Activated naive CD8-positive, alpha-beta T cell (primary cell): ENCODE measurements around the gene MRGPRE.

Experiments
- H3K27ac Mint-ChIP-seq: one replicate; pipeline ENCODE4 v1.8.0; 2021; ENCODE audit warnings: mixed read lengths
- H3K27me3 Mint-ChIP-seq: one replicate; pipeline ENCODE4 v1.8.0; 2021; ENCODE audit warnings: mixed read lengths
- H3K36me3 Mint-ChIP-seq: one replicate; pipeline ENCODE4 v1.8.0; 2021; ENCODE audit warnings: mixed read lengths
- H3K4me1 Mint-ChIP-seq: one replicate; pipeline ENCODE4 v1.8.0; 2021; ENCODE audit warnings: low read depth, mixed read lengths
- H3K4me3 Mint-ChIP-seq: one replicate; pipeline ENCODE4 v1.8.0; 2021; ENCODE audit warnings: mild to moderate bottlenecking, mixed read lengths
- H3K9me3 Mint-ChIP-seq: one replicate; pipeline ENCODE4 v1.8.0; 2021; ENCODE audit warnings: low read depth, mixed read lengths

MRGPRE gene

DNA sequence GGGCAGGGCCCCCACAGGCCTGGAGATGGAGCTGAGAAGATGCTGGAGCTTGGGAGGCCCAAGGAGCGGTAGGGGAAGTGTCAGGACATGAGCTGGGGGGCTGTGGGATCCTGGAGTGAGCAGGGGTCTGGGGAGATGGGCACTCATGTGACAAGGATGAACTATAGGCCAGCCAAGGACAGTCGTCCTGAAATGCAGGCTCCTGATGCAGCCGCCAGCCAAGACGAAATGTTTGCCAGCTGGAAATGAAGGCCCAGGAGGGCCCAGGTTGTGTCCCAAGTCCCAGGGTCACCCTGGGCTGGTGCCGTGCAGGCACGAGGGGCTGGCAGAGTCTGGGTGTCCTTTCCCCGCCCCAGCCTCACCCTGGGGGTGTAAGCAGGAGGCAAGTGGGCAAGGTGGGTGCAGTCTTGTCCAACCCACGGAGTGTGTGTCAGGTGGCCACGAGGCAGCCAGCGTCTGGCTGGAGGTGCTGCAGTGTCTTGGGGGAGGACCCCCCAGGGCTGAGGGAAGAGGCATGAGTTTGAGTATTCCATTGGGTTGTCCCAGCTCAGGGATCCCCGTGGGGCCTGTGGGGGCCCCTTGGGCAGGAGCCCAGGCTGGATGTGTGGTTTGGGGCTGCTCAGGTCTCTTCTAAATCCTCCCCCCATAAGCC is 35.0 kb downstream of the MRGPRE start:
- Mint-ChIP-seq H3K36me3 (no peaks in the 10 kb centered on the region), H3K27ac (no peak overlapping the region), H3K4me3 (no peak overlapping the region), H3K9me3 (no peaks in the 10 kb centered on the region), H3K4me1 (peaks cover 6% of the 10 kb centered on the region), H3K27me3 (no peaks in the 10 kb centered on the region)

DNA sequence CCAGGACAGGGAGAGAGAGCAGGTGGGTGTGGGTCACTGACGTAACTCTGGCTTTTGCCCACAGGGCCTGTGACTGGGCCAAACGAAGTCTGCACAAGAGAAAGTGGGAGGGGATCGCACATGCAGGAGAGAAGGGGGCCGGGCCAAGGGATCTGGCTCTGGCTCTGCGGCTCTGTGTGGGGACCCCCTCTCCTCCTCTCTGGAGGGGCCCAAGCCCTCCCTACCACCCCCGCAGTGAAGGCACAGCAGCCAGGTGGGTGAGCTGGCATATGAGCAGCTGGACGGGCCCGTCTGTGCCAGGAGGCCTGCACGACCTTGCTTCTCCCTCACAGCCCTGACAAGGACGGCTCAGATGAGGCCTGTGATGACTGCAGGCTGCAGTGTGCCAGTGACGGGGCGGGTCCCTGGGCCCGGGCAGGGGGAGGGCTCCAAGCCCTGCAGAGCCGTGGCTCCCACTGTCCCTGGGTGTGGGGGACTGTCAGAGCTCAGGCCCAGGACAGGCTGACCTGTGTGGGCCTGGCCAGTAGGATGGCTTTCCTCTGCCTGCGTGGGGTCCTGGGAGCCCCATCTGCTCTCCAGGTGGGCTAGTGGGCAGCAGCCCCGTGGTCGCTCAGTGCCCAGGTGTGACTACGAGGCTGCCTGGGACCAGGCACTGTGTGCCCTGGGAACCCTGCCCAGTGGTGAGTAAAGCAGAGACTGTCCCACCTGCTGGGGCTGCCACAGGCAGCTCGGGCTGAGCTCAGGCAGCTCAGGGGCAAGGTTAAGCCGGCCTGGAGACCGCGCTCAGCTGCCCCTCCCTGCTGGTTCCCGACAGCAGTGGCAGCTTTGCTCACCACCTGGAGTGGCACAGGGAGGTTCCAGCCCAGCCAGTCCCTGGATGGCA is 35.8 kb downstream of the MRGPRE start:
- no peak overlapping the region for H3K27ac Mint-ChIP-seq
- peaks cover under 1% of the 10 kb centered on the region for H3K4me1 Mint-ChIP-seq
- H3K27me3 Mint-ChIP-seq: no peaks in the 10 kb centered on the region
- H3K4me3 Mint-ChIP-seq: no peak overlapping the region
- no peaks in the 10 kb centered on the region for H3K36me3 Mint-ChIP-seq
- H3K9me3 Mint-ChIP-seq: no peaks in the 10 kb centered on the region

DNA sequence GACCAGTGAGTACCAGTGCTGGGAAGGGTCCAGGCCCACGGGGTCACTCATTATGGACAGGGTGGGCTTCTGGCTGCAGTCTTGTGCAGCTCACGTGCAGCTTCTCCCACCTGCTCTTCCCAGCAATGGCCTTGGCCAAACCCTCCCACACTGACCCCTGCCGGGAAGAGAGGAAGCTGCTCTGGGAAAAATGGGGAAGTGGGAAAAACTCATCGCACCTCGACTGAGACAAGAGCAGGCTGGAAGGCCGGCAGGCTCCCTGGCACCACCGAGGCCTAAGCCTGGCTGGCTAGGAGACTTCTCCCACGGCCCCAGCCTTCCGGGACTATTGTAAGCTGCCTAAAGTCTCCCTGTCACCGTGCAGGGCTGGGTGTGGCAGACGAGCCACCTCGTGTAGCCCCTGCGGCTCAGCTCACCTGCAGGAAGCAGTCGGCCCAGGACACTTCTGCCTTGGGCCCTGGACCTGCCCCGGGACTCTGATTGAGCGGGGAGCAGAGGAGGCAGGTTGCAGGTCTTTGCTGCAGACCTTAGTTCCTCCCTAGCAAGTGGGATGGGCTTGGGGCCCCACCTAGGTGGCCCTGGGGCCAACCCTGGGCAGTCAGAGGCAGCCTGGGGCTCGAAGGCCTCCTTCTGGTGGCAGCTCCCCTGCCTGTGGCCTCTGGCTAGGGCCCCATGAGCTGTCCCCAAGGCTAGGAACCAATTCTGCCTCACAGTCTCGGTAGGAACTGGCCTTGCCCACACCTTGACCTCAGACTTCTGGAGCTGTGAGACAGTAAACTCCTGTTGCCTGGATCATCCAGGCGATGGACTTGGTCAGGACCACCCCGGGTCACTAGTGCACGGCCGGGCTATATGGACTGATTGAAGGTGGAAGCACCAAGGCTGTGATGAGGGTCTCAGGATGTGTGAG is 36.7 kb downstream of the MRGPRE start:
- H3K4me3 Mint-ChIP-seq: no peak overlapping the region
- no peaks in the 10 kb centered on the region for H3K4me1 Mint-ChIP-seq
- H3K27me3 Mint-ChIP-seq: no peaks in the 10 kb centered on the region
- H3K36me3 Mint-ChIP-seq: no peaks in the 10 kb centered on the region
- no peaks in the 10 kb centered on the region for H3K9me3 Mint-ChIP-seq
- H3K27ac Mint-ChIP-seq: no peak overlapping the region

DNA sequence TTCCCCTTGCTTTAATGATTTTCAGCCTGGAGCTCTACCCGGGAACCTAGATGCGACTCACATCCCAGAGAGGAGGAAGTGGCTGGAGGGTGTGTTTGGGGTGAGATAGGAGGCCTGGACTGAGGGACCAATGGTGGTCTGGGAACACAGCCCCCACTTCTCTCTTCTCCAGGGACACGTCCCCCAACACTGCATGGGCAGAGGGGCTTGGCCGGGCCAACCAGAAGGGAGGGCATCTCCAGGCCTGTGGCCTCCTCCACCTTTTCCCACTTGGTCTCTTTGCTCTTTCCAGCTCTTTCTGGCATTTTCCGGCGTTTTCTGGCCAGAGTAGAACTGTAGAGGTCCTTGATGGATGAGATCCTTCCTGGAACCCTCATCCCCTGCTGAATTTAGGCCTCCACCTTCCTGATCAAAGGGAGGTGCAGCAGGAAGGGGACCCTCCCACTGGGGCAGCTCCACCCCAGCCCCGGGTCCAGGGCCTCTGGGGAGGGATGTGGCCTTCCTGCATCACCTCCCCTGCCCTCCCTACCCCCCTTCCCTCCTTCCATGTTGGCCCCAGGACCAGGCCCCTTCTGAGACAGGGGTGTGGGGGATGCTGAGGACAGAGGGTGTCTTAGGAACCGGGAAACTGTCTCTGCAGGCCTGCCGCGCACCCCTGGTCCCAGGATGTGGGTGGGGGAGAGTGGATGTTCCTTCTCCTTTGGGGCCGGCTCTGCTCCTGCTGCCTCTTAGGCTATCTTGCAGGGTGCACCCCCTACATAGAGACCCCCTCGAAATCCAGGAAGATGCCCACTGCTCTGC is 38.0 kb downstream of the MRGPRE start:
- Mint-ChIP-seq H3K9me3 (no peaks in the 10 kb centered on the region), H3K27ac (no peak overlapping the region), H3K4me1 (no peaks in the 10 kb centered on the region)

DNA sequence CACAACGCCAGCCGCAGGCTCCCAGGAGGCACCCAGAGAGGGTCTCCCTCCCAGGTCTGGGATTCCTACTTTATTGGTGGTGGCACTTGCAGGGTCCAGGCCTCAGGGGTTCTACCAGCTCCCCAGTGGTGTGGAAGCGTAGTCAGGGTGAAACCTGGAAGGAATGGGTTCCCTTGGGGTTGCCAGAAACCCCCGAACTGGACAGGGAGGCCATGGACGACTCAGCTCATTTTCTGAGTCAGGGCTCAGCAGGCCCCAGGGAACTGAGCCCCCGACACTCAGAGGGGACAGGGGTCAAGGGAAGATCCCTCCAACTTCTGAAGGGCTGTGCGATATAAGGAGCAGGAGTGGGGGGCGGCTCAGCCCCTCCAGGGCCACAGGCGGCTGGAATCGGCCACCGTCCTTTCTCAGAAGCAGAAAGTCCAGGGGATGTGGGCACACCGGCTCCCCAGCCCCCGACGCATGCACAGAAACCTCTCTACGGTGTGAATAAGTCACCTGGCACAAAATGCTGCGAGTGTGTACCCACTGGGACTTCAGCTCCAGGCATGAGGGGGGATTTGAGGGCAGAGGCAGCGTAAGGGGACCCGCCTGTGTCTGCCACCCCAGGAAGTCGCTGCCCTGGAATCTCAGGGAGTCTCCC is 38.7 kb downstream of the MRGPRE start:
- H3K27me3 Mint-ChIP-seq: no peaks in the 10 kb centered on the region
- H3K4me3 Mint-ChIP-seq: no peak overlapping the region

More for the DNA sequence above, 38.0 kb downstream of the MRGPRE start:
- no peaks in the 10 kb centered on the region for H3K27me3 Mint-ChIP-seq
- no peak overlapping the region for H3K4me3 Mint-ChIP-seq
- no peaks in the 10 kb centered on the region for H3K36me3 Mint-ChIP-seq

DNA sequence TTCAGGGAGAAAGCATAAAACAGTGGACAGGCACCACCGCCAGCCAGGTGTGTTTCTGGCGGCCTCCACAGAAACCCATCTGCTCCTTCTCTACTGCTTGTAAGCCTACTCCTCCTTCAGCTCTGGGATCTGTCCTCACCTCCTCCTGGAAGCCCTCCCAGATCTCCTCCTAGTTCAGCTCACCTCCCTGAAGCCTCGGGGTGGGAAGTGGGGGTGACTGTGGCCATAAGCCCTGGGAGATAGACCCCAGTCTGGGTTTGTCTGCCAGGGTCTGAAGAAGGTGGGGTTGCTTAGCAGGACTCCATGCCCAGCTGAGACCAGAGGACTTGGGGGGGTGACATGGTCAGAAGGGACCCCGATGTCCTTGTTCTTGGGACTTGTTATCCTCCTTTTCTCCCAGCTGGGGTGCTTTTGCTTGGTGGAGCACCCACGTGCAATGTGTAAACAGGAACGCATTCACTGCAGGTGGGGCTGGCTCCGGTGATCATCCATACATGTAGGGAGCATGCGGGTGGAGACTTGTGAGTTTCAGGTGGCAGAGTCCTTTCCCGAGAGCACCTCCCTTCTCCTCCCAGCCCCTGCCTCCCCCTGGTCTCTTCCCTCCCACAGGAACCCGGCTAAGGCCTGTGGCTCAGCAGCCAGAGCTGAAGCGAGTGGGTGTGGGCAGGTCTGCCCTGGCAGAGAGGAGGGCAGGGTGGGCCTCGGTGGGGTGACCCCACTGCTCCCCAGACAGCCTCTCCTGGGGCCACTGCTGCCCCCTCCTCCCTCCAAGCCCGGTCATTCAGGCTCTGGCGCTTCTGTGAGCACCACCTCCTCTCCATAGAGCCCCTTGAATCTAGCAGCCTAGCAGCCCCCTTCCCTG is 39.5 kb downstream of the MRGPRE start:
- Mint-ChIP-seq H3K27me3 (no peaks in the 10 kb centered on the region), H3K4me1 (no peaks in the 10 kb centered on the region), H3K36me3 (no peaks in the 10 kb centered on the region)

More for the DNA sequence above, 38.7 kb downstream of the MRGPRE start:
- Mint-ChIP-seq H3K4me1 (no peaks in the 10 kb centered on the region), H3K27ac (no peak overlapping the region), H3K36me3 (no peaks in the 10 kb centered on the region), H3K9me3 (no peaks in the 10 kb centered on the region)

DNA sequence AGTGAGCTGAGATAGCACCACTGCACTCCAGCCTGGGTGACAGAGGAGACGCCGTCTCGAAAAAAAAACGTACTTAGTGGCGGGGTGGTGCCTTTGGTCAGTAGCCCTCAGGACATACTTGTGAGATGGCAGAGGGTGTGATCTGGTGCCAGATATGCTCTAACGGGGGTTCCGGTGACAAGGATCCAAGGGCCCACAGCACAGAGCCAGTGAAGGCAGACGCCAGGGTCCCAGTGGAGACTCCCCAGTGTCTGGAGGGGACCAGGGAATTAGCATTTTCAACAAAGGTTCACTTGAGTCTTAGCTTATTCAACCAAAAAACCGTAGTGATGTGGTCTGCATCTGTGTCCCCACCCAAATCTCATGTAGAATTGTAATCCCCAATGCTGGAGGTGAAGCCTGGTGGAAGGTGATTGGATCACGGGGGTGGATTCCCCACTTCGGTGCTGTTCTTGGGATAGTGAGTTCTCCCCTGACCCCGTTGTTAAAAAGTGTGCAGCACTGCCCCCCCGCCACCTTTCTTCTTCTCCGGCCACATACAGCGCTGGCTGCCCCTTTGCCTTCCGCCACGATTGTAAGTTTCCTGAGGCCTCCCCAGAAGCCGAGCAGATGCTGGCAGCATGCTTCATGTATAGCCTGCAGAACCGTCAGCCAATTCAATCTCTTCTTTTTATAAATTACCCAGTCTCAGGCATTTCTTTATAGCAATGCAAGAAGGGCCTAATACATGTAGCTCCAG is 40.5 kb downstream of the MRGPRE start:
- no peaks in the 10 kb centered on the region for H3K9me3 Mint-ChIP-seq
- H3K4me3 Mint-ChIP-seq: no peak overlapping the region
- H3K4me1 Mint-ChIP-seq: no peaks in the 10 kb centered on the region
- H3K27ac Mint-ChIP-seq: no peak overlapping the region
- H3K27me3 Mint-ChIP-seq: no peaks in the 10 kb centered on the region
- no peaks in the 10 kb centered on the region for H3K36me3 Mint-ChIP-seq

More for the DNA sequence above, 39.5 kb downstream of the MRGPRE start:
- Mint-ChIP-seq H3K27ac (no peak overlapping the region), H3K9me3 (no peaks in the 10 kb centered on the region), H3K4me3 (no peak overlapping the region)

DNA sequence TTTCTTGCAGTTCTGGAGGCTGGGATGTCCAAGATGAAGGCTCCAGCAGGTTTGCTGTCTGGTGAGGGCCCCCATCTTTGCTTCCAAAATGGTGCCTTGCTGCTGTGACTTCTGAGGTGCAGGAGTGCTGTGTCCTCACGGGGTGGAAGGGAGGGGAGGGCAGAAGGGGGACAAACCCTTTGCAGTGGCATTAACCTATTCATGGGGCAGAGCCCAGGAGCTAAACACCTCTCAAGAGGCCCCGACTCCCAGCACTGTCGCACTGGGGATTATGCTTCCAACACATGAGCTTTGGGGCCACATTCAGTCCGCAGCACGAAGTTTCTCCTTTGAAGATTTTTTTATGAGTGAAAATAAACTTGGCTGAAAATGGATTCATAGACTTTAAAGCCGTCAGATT is 41.6 kb downstream of the MRGPRE start:
- no peak overlapping the region for H3K27ac Mint-ChIP-seq
- H3K27me3 Mint-ChIP-seq: no peaks in the 10 kb centered on the region
- H3K4me3 Mint-ChIP-seq: no peak overlapping the region
- no peaks in the 10 kb centered on the region for H3K9me3 Mint-ChIP-seq
- no peaks in the 10 kb centered on the region for H3K36me3 Mint-ChIP-seq
- H3K4me1 Mint-ChIP-seq: no peaks in the 10 kb centered on the region

DNA sequence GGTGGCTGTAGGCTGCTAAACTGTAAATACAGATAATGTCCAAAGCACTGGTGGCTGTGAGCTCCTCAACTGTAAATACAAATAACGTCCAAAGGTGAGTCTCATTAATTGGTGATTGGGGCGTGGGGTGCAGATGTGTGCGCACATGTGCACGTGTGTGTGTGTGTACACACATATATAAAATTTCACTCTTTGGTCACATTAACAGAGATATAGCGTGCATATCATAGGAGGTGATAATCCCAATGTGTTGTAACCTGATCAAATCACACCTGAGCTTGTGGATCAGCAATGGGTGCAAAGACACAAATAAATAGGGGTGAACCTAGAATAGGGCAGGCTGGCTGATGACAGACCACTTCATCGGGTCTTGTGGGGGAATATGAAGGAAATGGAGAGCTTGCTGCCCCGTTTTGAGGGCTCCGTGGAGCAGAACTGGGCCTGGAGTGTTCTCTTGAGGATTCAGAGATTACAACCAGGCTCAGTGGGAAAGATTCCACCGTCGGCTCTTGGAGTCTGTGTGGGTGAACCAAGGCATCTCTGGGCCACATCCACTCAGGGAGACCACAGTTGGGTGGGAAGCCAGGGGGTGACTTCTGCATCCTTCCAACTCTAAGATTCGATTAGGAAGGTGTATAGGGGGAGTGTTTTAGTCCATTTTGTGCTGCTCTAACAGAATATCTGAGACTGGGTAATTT is 42.2 kb downstream of the MRGPRE start:
- Mint-ChIP-seq H3K27me3 (no peaks in the 10 kb centered on the region), H3K4me1 (no peaks in the 10 kb centered on the region), H3K27ac (no peak overlapping the region), H3K36me3 (no peaks in the 10 kb centered on the region), H3K4me3 (no peak overlapping the region), H3K9me3 (no peaks in the 10 kb centered on the region)

DNA sequence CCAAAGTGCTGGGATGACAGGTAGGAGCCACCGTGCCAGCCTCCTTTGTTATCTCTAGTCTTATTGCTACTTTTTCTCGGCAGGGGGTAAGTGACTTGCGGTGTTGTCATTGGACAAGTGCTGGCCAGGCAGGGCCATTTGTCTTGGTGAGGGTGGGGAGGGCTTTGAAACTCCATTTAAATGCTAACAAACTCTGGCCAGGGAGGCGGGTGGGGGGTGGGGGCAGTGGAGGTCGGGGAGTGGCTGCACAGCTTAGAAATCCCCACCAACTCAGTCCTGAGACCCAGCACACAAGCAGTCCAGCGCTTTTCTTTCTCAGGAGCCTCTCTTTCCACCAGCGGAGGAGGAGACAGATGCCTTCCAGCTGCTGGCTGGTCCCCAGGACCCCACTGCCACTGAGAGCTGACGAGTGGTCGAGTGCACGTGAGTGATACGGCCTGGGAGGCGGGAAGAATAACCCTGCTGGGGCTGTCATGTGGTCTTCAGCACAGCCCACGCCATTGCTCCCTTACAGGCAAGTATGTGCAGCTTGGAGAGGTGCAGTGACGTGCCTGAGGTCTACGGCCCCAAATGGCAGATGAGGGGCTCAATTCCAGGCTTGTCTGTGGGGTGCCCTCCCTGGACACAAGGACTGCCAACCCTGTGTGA is 42.9 kb downstream of the MRGPRE start:
- Mint-ChIP-seq H3K27ac (no peak overlapping the region), H3K4me1 (no peaks in the 10 kb centered on the region), H3K36me3 (no peaks in the 10 kb centered on the region), H3K9me3 (no peaks in the 10 kb centered on the region), H3K4me3 (no peak overlapping the region), H3K27me3 (no peaks in the 10 kb centered on the region)

DNA sequence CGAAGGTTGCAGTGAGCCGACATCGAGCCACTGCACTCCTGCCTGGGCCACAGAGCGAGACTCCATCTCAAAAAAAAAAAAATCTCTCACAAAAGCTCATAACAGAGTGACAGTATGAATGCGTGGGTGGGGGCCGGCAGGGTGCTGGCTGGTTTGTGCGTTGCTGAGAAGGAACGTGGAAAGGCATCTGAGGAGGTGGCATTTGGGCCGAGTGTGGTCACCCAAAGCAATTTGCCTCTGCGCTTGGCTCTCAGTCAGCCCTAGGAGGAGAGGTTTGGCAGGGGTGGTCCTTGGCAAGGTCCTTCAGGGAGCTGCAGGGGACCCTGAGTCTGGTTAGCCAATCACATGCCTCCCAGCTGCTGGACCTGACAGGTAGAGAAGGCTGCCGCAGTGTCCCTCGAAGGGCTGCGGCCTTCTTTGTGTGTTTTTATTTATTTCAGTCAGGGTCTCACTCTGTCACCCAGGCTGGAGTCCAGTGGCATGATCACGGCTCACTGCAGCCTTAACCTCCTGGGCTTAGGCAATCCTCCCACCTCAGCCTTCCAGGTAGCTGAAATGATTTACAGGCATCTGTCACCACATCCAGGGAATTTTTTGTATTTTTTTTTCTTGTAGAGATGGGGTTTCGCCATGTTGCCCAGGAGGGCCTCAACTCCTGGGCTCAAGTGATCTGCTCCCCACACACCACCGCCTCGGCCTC is 43.6 kb downstream of the MRGPRE start:
- H3K4me1 Mint-ChIP-seq: no peaks in the 10 kb centered on the region
- no peak overlapping the region for H3K4me3 Mint-ChIP-seq
- H3K36me3 Mint-ChIP-seq: no peaks in the 10 kb centered on the region
- no peak overlapping the region for H3K27ac Mint-ChIP-seq
- H3K27me3 Mint-ChIP-seq: no peaks in the 10 kb centered on the region
- no peaks in the 10 kb centered on the region for H3K9me3 Mint-ChIP-seq
